Epithelial cell of proximal tubule (primary cell): ENCODE data around the gene OSTF1. TPM values are rescaled to one million over a fixed set of nuclear protein-coding genes. Genes with fewer than 3 reads are reported as not detected.

Source experiments
- DNase-seq: peaks from one replicate; pipeline ENCODE4 v3.0.0-alpha.2; 2011; ENCODE audit warnings: low read depth
- H3K4me3 ChIP-seq: 2 replicates; pipeline ENCODE4 v1.5.1; 2011; ENCODE audit warnings: low read depth, mild to moderate bottlenecking, low read length
- CTCF ChIP-seq: conservative IDR thresholded peaks from 2 replicates; pipeline ENCODE4 v1.5.1; 2012; ENCODE audit warnings: low read depth, mild to moderate bottlenecking, low read length
- total RNA-seq: library from RNA; depleted of rRNA; stranded (reverse); fragments of >200 nt; gene quantifications from 2 replicates; pipeline ENCODE4 v1.2.3, GENCODE V29; 2015

OSTF1 gene
- total RNA-seq, 1 donor from 2014 or later, result 21.0 TPM

GRCh38 chr9:75142202-75142601 lies 53.9 kb downstream of the OSTF1 start:
- TF ChIP-seq CTCF, result no peak
- no peak overlapping the region for H3K4me3 ChIP-seq
- no peak for DNase-seq

GRCh38 chr9:75146229-75146628 lies 57.9 kb downstream of the OSTF1 start:
- no peak for DNase-seq
- H3K4me3 ChIP-seq, result no peak overlapping the region
- no peak for TF ChIP-seq CTCF

GRCh38 chr9:75147638-75148037 lies 59.3 kb downstream of the OSTF1 start:
- DNase-seq, result no peak
- H3K4me3 ChIP-seq, result no peak overlapping the region
- TF ChIP-seq CTCF, result no peak

- no peak for DNase-seq
- TF ChIP-seq CTCF, result no peak
- H3K4me3 ChIP-seq, result no peak overlapping the region
Observed at GRCh38 chr9:75148561-75148960, 60.2 kb downstream of the OSTF1 start.

- no peak overlapping the region for H3K4me3 ChIP-seq
- no peak for TF ChIP-seq CTCF
- DNase-seq, result no peak
Observed at GRCh38 chr9:75149841-75150241, 61.5 kb downstream of the OSTF1 start.

- DNase-seq, result no peak
- TF ChIP-seq CTCF, result no peak
- no peak overlapping the region for H3K4me3 ChIP-seq
Observed at GRCh38 chr9:75150512-75150911, 62.2 kb downstream of the OSTF1 start.

GRCh38 chr9:75152416-75152815 lies 64.1 kb downstream of the OSTF1 start:
- no peak for DNase-seq
- no peak overlapping the region for H3K4me3 ChIP-seq
- TF ChIP-seq CTCF, result no peak
